HG03571 (cell line): ENCODE results near the gene S100PBP.

Experiments used
- ATAC-seq: cut with Tn5 transposase; IDR thresholded peaks from one replicate; pipeline ENCODE4 v1.9.1; 2021; ENCODE audit not compliant: unreplicated experiment

The S100PBP gene

GRCh38 chr1:32825181-32825580 lies 7.7 kb downstream of the S100PBP start:
- ATAC-seq: no peak

- no peak for ATAC-seq
These were observed 10.9 kb downstream of the S100PBP start for GRCh38 chr1:32828341-32828740.

GRCh38 chr1:32830092-32830852 lies 12.8 kb downstream of the S100PBP start:
- ATAC-seq: no peak

- ATAC-seq: no peak
These were observed 14.4 kb downstream of the S100PBP start for GRCh38 chr1:32831878-32832277.

- ATAC-seq: no peak
These were observed 31.1 kb downstream of the S100PBP start for GRCh38 chr1:32848354-32849063.

GRCh38 chr1:32855861-32856617 lies 38.6 kb downstream of the S100PBP start:
- no peak for ATAC-seq

GRCh38 chr1:32858136-32858535 lies 40.7 kb downstream of the S100PBP start:
- no peak for ATAC-seq

GRCh38 chr1:32858791-32859190 lies 41.3 kb downstream of the S100PBP start:
- ATAC-seq: no peak

GRCh38 chr1:32859915-32860314 lies 42.5 kb downstream of the S100PBP start:
- no peak for ATAC-seq

- ATAC-seq: no peak
These were observed 43.1 kb downstream of the S100PBP start for GRCh38 chr1:32860566-32860965.

- ATAC-seq: no peak
These were observed 44.6 kb downstream of the S100PBP start for GRCh38 chr1:32861904-32862695.

GRCh38 chr1:32863218-32863880 lies 45.9 kb downstream of the S100PBP start:
- no peak for ATAC-seq

GRCh38 chr1:32863881-32864245 lies 46.4 kb downstream of the S100PBP start:
- no peak for ATAC-seq

- ATAC-seq: no peak
These were observed 47.0 kb downstream of the S100PBP start for GRCh38 chr1:32864375-32865019.

- ATAC-seq: no peak
These were observed 48.4 kb downstream of the S100PBP start for GRCh38 chr1:32865639-32866405.

GRCh38 chr1:32867151-32867550 lies 49.7 kb downstream of the S100PBP start:
- no peak for ATAC-seq

GRCh38 chr1:32867671-32868070 lies 50.2 kb downstream of the S100PBP start:
- ATAC-seq: no peak

GRCh38 chr1:32868085-32868484 lies 50.6 kb downstream of the S100PBP start:
- ATAC-seq: no peak

- no peak for ATAC-seq
These were observed 51.5 kb downstream of the S100PBP start for GRCh38 chr1:32868806-32869455.
